Activated CD4-positive, alpha-beta T cell treated with anti-CD3 and anti-CD28 coated beads, Interleukin-2, amount 50 U/mL, for 16 hours (primary cell): ENCODE results near the gene TAF11.
A peak's percentile ranks its signal among the peaks of the same experiment; 100 is the strongest.
"Not testable (repeated sequence)": the region's sequence is repeated elsewhere in the genome, so short reads cannot be mapped to it uniquely, and the experiment has no call there.

Experiments
- DNase-seq: peaks from one replicate; pipeline ENCODE4 v3.0.0-alpha.2; 2020

The TAF11 gene, protein sequence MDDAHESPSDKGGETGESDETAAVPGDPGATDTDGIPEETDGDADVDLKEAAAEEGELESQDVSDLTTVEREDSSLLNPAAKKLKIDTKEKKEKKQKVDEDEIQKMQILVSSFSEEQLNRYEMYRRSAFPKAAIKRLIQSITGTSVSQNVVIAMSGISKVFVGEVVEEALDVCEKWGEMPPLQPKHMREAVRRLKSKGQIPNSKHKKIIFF

GRCh38 chr6:34887753-34888513 is at the start of gene TAF11:
TSS of gene TAF11 (minus strand) at chr6:34888042. CDS start at chr6:34887957, 85 bp downstream.
- DNase-seq = peak; percentile 93

GRCh38 chr6:34934516-34934915 is 46.7 kb upstream of the TAF11 start:
- DNase-seq = no peak

DNA sequence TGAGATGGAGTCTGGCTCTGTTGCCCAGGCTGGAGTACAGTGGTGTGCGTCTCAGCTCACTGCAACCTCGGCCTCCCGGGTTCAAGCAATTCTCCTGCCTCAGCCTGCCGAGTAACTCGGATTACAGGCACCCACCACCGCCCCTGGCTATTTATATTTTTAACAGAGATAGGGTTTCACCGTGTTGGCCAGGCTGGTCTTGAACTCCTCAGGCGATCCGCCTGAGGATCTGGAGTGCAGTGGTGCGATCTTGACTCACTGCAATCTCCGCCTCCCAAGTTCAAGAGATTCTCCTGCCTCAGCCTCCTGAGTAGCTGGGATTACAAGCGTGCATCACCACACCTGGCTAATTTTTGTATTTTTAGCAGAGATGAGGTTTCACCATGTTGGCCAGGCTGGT is 44.4 kb upstream of the TAF11 start:
- DNase-seq = not testable (repeated sequence)

DNA sequence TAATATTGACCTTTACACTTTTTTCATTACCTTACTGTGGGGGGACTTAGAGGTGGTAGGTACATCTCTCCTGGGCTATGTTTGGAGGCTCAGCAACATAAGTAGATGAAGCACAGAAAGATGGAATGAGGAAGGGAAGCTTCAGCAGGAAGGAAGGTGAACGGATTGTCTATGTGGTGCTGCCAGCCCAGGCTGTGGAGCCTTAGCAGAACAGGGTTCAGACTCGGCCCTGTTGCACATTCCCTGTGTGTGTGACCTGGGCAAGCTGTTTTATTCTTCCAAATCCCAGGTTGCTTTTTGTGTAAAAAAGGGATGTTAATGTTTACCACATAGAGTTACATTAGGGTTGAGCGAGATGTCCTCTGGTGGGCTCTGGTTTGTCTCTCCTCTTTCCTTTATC is 42.4 kb upstream of the TAF11 start:
- DNase-seq = no peak

- no peak for DNase-seq
These were observed 41.6 kb upstream of the TAF11 start for GRCh38 chr6:34929241-34929978.

DNA sequence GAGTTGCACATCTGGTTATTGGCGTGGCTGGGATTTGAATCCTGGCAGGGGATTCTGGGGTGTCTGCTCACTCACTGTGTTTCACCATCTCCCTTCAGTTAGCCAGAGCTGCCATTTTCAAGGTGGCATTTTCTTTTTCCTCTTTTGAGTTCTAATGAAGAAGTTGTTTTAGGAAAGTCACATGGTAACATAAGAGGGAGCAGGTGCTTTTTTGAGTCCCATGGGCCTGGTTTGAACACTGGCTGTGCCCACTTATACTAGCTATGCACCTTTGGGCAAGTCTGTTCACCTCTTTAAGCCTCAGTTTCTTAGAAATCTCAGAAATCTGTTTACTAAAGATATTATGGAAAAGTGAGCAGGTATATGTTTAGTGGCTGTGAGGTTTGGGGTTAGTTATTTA is 40.9 kb upstream of the TAF11 start:
- no peak for DNase-seq

DNA sequence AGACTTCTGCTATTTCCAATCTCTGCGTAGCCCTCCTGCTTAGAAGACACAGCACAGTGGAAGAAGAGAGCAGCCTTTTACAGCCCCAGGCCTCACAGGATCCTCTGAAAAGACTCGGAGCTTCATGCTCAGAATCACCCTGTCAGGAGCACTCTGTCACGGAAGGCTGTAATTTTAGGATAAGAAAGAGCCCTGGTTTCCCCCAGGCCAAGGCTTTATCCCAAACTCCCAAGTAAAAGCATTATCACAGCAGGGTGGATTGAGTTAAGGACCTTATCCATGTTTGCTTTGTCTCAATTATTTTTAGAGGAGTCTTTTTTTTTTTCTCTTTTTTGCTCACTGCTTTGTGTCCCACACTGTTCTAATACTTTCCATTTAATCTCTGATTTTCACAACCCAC is 40.4 kb upstream of the TAF11 start:
- DNase-seq = no peak

- DNase-seq = no peak
These were observed 38.8 kb upstream of the TAF11 start for GRCh38 chr6:34926655-34927054.

GRCh38 chr6:34924831-34925625 is 37.2 kb upstream of the TAF11 start:
- no peak for DNase-seq

DNA sequence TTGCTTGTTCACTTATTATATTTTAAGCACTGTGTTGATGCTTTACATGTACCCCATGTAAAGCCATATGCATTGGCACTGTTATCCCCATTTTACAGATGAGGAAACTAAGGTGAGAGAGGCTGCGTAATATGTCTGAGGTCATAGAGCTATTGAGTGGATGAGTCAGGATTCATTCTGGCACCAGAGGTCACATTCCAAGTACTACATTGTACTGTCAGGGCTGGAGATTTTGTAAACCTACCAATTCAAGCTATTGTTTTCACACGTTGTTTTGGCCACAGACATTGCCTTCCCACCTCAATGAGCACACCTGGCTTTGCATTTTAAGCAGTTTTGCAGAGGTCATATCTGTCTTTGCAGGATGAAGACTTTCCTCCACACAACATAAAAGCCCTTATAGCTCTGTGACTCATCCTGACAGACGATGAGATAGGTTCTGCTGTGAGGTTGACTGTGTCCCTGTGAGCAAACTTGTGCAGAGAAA is 34.4 kb upstream of the TAF11 start:
- DNase-seq = no peak

GRCh38 chr6:34920097-34920496 is 32.3 kb upstream of the TAF11 start:
- DNase-seq = no peak

- no peak for DNase-seq
These were observed 31.8 kb upstream of the TAF11 start for GRCh38 chr6:34919651-34920050.

DNA sequence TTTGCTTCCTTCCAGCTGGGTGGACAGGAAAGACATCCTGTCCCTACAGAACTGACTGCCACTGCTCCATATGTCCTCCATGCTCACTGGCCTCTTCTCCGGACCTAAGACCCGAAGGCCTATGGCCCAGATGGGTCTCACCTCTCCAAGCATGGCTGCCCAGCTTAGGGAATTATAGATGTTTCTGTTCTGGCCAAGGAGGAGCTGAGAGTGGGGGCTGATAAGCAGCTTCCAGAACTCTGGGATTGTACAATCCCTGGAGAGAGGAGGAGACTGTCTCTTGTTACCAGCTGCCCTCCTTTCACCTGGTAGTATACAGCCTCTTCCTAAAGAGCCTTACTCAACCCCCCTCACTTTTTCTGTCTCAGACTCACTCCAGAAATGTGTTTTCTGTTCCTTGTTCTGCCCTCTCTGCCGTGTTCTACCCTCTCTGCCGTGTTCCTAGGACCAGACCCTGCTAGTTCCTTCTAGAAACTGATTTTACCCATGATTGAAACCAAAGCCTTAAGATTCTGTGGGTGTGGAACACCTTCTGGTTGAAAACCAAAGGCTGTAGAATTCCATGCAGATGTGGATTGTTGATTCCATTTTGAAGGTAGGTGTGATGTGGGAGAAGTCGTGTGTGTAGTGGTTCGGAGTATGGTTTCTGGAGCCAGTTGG is 29.9 kb upstream of the TAF11 start:
- no peak for DNase-seq

GRCh38 chr6:34916348-34916967 is 28.6 kb upstream of the TAF11 start:
- DNase-seq = no peak

GRCh38 chr6:34914358-34914757 is 26.5 kb upstream of the TAF11 start:
- DNase-seq = no peak

GRCh38 chr6:34912715-34913464 is 25.0 kb upstream of the TAF11 start:
- peak; percentile 86 for DNase-seq

DNA sequence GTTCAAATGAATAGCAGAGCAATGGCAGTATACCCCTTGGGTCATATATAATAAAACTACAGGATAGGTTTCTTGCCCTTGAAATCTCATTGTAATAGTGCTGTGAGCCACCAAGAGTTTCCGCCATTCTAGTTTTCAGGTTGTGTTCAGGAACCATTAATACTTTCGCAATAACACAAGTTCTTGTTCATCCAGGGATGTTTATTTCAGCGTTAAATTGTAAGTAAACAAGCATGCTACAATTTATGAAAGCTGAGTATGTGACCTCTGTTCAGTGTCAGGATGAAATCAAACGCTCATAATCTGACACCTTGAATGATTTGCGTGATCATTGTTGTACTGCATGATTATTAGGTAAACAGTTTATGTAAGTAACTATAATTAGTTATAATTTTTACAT is 24.0 kb upstream of the TAF11 start:
- DNase-seq = no peak

GRCh38 chr6:34909320-34909883 is 21.6 kb upstream of the TAF11 start:
- no peak for DNase-seq

- DNase-seq = no peak
These were observed 20.4 kb upstream of the TAF11 start for GRCh38 chr6:34908194-34908593.

GRCh38 chr6:34906826-34907225 is 19.0 kb upstream of the TAF11 start:
- DNase-seq = no peak
